ENCODE measurements around the gene RBM33.

DNA sequence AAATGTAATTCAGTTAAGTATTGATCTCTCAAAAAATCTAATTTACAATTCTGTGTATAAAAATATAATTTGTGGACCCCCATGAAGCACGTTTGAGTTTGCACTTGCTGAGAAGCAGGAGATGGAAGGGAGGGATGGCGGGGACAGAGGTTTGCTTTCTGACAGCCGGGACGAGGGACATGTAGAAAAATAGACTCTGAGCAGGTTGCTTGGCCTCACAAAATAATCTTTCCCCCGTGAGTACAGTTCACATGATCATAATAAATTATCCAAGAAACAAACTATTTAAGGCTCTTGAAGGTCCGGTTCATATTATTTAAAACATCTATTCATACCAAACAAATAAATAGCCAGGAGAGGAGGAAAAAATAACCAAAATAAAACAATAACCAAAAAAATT is 157.8 kb downstream of the RBM33 start:
- TF ChIP-seq POLR2A (IDR thresholded peaks at IDR 0.05; ENCODE audit: low read length) (no peak), GATA1 (IDR thresholded peaks at IDR 0.05; ENCODE audit: low read depth, low read length) (no peak)
